NCI-H2081 (cell line): Measurements from ENCODE around the gene IL1R1.
"Not testable (repeated sequence)": the region's sequence is repeated elsewhere in the genome, so short reads cannot be mapped to it uniquely, and the experiment has no call there.

Experiments
- DNase-seq, 2 experiments: peaks; one replicate each; lab custom pipeline; 2025; lab: John Stamatoyannopoulos, UW

IL1R1 gene

DNA sequence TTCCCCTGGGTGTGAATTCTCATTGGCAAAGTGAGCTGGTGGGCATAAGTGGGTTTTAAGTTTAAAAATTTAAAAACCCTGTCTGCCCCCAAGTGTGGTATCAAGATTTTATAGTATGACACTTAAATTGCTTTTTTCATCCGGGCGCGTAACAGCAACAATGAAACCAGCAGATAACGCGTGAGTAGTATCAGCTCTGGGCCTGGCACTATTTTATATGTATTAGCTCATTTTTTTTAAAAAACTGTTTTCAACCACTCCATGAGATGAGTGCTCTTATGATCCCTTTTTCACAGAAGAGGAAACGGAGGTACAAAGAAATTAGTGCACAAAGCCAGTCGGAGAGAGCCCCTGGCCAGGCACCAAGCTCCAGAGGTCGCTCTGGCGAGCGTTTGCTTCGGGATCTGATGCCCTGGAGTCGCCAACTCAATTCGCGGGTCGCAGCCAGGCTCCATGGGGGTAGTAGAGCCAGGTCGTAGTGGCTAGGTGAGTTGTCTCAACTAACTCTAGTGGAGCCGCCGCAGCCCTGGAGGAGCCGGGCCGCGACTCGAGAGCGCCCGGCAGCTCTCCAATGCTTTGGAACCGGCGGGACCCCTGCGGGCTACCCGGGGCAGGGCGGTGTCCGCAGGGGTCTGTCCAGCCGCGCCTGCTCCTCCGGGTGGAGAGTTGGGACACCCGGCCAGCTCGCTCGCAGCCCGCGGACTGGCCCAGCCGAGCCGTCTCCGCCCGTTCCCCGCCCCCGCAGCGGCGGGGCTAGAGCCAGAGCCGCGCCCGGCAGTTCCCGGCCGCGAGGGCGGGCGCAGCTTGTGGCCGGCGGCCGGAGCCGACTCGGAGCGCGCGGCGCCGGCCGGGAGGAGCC lies at the start of gene IL1R1:
Gene IL1R1 (plus strand): TSS at position 777 of the 859 bp plus-strand sequence. CDS start 14,979 bp downstream, outside the sequence.
- DNase-seq, result no peak

- DNase-seq, result no peak
Measured at GRCh38 chr2:102093662-102094061, 48.9 kb upstream of the IL1R1 start.

DNA sequence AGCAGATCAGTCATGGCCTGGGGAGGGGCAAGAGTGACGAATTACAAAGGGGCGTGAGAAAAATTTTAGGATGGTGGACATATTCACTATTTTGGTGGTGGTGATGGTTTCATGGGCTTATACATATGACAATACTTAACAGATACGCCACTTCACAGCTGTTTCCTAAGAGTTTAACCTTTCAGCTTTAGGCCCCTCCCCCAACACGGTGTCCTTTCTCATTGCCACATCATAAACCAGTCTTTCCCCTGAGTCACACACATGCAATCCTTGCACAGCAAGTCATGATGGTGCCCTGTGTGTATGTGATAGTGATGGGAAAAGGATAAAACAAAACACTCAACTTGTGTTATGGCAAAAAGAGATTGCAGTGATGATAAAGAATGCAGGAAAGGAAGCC lies 47.6 kb upstream of the IL1R1 start:
- no peak for DNase-seq

DNA sequence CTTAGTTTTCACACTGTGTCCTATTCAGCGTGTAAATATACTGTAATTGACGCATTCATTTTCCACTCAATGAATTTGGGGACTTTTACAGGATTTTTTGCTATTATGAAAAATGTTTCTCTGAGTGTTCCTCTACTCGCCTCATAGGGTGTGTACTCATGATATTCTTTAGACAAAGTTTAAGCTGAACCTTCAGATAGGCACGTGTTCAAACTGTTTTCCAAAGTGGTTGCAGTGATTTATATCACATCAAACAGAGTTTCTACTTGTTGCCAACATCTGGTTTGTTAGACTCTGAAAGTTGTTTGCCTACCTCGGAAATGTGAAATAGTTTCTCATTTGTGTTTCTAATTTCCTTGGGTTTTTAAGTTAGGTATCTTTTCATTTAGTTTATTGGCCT lies 46.4 kb upstream of the IL1R1 start:
- DNase-seq, result no peak

DNA sequence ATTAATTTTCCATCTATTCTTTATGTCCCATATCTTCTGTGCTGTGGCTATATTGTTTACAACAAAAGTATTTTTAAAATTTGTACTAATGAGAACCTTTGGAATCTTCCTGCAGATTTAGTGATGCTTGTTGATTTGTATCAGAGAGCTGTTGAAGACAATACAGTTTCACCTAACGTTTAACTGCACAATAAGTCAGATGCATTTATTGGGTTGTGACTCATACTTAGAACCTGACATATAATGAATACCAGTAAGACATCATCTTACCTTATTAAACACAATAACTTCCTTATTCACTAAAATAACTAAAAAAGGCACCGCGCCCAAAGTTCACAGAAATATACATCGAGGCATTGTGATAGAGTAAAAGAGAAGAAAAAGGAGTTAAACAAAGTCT lies 43.8 kb upstream of the IL1R1 start:
- no peak for DNase-seq

DNA sequence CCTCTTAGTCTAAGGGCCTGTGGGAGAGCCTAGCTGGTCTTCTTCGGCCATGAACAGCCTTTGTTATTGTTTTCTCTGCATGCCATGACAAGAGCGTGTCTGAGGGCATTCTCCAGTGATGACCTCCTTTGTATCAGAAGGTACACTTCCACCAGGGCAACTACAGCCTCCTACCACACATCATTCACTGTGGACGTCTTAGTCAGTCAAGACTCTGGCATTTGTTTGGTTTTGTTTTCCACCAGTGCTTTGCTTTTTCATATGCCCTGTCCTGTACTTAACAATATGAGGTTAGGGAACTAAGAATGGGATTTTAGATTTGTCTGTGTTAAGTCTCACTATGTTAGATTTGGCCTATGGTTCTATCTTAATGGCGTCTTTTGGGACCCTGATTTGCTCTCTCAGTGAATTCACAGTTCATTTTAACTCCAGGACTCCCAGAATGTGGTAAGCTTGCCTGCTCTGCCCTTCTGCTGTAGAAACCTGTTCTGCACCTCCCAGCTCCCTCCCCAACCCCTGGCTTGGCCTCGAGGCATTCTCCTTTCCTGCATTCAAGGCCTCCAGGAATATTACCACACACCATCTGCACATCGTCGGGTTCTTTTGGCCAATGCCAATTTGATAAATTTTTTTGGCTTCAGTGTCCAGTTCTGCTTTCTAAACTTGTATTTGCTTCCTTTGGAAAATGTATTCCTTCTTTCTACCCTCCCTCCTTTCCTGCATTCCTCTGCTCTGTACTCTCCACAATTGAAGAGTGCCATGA lies 42.8 kb upstream of the IL1R1 start:
- no peak for DNase-seq

- DNase-seq, result no peak
Measured at GRCh38 chr2:102100371-102101096, 42.0 kb upstream of the IL1R1 start.

- no peak for DNase-seq
Measured at GRCh38 chr2:102101097-102101848, 41.3 kb upstream of the IL1R1 start.

DNA sequence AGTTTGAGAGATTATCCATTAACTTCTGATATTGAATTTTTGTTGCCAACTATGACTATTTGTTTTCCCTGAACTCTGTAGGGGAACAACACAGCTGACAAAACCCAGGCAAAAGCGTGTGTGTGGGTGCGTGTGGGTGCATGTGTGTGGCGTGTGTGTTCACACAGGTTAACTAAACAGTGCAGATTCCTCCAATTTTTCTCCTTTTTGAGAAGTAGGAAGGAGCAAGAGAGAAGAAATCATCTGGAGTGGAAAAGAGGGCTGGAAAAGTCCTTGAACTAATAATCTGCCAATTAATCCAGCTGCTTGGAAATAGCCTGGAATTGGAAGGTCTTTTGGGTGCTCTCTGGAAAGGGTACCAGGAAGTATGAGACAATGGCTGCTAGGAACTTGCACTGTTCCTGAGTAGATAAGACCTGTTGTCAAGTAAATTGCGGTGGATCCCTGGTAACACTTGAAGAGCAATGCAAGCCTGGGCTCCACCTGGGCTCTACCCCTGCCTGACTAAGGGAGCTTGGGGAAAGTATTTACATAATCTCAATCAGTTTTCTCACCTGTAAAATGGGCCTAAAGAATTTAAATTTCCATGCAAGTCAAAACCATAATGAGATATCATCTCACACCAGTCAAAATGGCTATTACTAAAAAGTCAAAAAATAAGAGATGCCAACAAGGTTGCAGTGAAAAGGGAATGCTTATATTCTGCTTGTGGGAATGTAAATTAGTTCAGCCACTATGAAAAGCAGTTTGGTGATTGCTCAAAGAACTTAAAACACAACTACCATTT lies 40.5 kb upstream of the IL1R1 start:
- no peak for DNase-seq

DNA sequence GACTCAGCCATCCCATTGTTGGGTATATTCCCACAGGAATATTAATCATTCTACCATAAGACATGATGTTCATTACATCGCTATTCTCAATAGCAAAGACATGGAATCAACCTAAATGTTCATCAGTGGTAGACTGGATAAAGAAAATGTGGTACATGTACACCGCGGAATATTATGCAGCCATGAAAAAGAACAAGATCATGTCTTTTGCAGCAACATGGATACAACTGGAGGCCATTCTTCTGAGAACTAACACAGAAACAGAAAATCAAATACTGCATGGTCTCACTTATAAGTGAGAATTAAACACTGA lies 40.0 kb upstream of the IL1R1 start:
- not testable (repeated sequence) for DNase-seq

DNA sequence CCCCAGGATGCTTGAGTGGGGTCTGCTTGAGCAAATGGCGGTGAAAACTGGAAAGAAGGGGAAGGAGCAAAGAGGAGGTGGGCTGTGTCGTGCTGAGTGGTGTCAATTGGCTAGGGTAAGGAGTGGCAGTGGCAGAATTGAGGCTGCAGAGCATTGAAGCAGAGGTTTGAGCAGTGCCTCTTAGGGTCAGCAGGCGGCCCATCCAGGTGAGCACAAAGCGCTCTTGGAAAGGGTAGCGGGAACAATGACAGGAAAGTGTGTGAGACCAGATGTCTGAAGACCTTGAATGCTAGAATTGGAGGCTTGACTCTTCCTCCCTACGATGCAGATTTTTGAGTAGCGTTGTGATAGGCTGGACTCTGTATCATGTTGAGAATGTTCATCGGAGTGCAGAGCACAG lies 39.3 kb upstream of the IL1R1 start:
- no peak for DNase-seq

- DNase-seq, result no peak
Measured at GRCh38 chr2:102103992-102104871, 38.3 kb upstream of the IL1R1 start.

DNA sequence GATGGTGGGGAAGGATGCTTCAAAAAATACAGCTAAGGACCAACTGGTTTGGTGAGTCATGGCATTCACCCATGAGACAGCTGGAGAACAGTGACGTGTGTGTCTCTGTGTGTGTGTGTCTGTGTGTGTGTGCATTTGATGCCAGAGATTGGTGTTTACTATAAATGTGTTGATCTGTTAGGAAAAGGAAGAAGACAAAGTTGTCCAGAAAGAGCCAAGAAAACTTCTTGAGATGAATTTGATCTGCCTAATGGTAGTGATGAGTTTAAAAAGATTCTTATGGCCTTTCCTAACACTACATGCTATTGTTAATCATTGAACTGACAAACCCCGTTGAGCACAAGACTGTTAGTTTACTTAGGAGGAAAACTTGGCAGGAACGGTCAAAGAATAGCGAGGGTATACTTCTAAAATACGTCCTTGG lies 36.4 kb upstream of the IL1R1 start:
- no peak for DNase-seq

DNA sequence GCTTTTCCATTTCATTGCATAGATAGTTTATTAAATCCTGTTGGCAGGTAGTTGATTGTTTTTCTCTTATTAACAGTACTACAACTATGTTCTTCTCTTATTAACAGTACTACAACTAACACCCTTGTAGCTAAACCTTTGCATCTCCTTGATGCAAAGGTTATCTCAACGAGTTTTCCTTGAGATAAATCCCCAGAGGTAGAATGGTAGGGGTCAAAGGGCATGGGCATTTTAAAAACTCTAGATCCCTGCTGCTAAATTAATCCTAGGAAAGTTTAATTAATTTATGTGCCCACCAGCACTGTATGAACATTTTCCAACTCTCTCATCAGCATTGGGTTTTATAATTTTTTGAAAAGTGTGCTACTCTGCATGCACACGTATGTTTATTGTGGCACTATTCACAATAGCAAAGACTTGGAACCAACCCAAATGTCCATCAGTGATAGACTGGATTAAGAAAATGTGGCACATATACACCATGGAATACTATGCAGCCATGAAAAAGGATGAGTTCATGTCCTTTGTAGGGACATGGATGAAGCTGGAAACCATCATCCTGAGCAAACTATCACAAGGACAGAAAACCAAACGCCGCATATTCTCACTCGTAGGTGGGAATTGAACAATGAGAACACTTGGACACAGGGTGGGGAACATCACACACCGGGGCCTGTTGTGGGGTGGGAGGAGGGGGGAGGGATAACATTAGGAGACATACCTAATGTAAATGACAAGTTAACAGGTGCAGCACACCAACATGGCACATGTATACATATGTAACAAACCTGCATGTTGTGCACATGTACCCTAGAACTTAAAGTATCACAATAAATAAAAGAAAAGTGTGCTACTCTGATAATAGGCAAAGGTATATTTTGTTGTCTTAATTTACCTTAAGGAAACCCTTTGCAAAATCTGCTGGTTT lies 35.5 kb upstream of the IL1R1 start:
- DNase-seq, result not testable (repeated sequence)

DNA sequence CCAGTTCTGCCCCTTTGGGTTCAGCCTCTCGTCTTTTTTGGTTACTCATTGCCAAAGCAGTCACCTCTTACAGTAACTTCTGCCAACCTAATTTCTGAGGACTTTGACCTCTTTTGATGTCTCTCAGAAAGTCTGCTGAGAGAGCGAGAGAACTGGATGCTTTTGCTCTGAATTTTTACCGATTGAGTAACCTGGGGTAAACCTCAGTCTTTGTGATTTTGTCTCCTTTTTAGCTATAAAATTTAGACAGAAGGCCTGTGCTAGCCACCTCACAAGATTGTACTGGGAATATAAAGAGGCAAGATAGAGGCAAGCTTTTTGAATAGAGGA lies 34.8 kb upstream of the IL1R1 start:
- no peak for DNase-seq

DNA sequence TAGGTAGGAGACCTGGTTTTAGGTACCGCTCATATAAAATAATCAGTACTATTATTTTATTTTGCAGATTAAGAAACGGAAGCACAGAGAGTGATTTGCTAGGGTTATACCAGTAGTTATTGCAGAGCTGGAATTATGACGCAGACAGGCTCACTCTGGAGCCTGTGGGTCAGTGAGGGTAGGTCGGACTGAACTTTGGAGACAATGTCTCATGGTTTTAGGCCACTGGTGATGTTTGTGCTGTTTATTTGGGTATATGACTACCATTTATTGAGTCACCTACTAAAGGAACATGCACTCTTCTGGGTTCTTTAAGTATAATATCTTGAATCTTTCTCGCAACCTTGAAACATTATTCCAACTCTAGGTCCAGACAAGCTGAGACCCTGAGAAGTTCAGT lies 33.5 kb upstream of the IL1R1 start:
- DNase-seq, result no peak

DNA sequence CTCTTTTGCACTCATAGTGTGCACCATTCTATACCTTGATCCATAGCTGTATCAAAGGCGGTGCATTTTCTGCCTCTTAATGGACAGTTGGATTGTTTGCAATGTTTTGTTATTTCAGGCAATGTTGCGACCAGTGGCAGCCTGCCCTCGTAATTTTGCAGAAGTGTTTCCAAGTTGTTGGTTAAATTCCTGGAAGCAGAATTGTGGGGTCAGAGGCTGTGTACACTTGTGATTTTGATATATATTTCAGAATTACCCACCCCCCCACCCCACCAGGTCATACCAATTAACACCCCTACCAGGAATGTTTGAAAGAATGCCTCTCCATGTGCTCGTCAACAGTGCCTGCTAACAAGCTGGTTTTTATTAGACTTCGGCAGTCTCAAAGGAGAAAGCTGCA lies 32.4 kb upstream of the IL1R1 start:
- DNase-seq, result no peak

DNA sequence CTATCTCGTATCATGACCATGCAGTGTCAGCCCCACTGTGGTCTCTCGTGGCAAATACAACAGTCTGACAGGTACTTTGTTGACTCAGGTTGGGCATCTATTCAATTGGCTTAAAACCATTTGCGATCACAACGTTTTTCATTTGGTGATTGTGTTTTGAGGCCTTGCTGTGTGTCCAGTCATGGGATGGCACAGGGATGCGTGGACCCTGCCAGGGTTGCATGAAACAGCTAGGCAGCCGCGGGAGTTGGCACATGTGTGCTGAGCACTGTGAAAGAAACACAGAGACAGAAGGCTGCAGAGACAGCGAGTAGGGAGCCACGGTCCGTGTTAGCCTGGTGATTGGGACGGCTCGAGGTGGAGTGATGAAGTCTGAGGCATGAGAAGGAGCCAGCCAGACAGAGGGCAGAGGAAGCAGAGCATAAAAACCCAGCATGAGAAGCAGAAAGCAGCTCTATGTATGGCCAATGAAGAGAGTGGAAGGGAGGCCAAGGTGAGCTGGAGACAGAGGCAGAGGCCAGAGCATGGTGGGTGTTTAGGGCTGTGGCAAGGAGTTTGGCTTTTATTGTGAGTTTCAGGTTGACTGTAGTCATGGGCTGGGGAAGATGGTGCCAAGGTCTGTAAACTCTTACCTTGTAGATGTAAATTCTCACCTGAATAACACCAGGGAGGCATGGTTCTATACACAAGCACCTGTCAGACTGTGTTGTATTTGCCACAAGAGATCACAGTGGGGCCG lies 31.8 kb upstream of the IL1R1 start:
- DNase-seq, result no peak

DNA sequence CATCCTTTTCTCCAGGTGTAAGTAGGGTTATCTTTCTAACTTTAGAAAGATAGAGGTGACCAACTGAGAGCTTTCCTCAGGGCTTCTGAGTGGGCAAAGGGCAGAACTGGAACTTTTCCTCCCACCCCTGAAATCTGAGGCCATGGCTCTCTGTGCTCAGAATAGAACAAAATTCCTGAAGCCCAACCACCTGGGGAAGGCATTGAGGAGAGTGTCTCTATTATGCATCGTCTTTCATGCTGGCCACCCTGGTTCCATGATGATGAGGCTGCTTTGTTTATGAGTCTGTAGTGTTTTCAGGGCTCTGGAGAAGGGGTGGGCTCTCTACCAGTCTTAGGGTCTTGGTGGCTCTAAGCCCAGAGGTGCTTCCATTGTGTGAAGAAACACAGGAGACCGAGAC lies 30.7 kb upstream of the IL1R1 start:
- no peak for DNase-seq
